Subcutaneous adipose tissue (tissue), 4 donors: Measurements from ENCODE around the gene NAA15. TPM values are rescaled to one million over a fixed set of nuclear protein-coding genes. Genes with fewer than 3 reads are reported as not detected.

Source experiments
- total RNA-seq, 4 donors: library from RNA; depleted of rRNA; stranded (reverse); fragments of >200 nt; gene quantifications; one replicate each; pipeline ENCODE4 v1.1.0, GENCODE V29; 2016
- TF ChIP-seq, protein P1 (sequence below): fragments of 450-650 bp; IDR thresholded peaks from one replicate; pipeline ENCODE4 v1.5.1; 2016; ENCODE audit warnings: low read depth, mild to moderate bottlenecking, control low read depth, antibody characterized with exemption, moderate library complexity

NAA15 gene
- 10 to 100 TPM; 17.1 to 63.8 (median 25.2) TPM for total RNA-seq

GRCh38 chr4:139301113-139301820 is at the start of gene NAA15:
Gene NAA15, plus strand, starts transcription at chr4:139301505. Its CDS starts 273 bp downstream, at chr4:139301778.
- TF ChIP-seq, protein P1, sequence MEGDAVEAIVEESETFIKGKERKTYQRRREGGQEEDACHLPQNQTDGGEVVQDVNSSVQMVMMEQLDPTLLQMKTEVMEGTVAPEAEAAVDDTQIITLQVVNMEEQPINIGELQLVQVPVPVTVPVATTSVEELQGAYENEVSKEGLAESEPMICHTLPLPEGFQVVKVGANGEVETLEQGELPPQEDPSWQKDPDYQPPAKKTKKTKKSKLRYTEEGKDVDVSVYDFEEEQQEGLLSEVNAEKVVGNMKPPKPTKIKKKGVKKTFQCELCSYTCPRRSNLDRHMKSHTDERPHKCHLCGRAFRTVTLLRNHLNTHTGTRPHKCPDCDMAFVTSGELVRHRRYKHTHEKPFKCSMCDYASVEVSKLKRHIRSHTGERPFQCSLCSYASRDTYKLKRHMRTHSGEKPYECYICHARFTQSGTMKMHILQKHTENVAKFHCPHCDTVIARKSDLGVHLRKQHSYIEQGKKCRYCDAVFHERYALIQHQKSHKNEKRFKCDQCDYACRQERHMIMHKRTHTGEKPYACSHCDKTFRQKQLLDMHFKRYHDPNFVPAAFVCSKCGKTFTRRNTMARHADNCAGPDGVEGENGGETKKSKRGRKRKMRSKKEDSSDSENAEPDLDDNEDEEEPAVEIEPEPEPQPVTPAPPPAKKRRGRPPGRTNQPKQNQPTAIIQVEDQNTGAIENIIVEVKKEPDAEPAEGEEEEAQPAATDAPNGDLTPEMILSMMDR = no peak

- TF ChIP-seq, protein P1 = no peak
Measured at GRCh38 chr4:139253046-139253445, 48.3 kb upstream of the NAA15 start.

- TF ChIP-seq, protein P1 = no peak
Measured at GRCh38 chr4:139253713-139254112, 47.6 kb upstream of the NAA15 start.

GRCh38 chr4:139256349-139256748 is 45.0 kb upstream of the NAA15 start:
- TF ChIP-seq, protein P1 = no peak

GRCh38 chr4:139265654-139266053 is 35.7 kb upstream of the NAA15 start:
- TF ChIP-seq, protein P1 = no peak

- TF ChIP-seq, protein P1 = no peak
Measured at GRCh38 chr4:139266208-139266582, 35.1 kb upstream of the NAA15 start.

GRCh38 chr4:139266583-139267257 is 34.6 kb upstream of the NAA15 start:
- TF ChIP-seq, protein P1 = no peak
